Mesendoderm (in vitro differentiated cells): ENCODE results near the gene TEX14.

ENCODE experiments used
- DNase-seq: peaks from one replicate; pipeline ENCODE4 v3.0.0; 2013
- H2AK5ac ChIP-seq: 2 replicates; pipeline ENCODE4 v1.6.1; 2013; ENCODE audit warnings: low read length, inconsistent platforms
- H2BK120ac ChIP-seq: 2 replicates; pipeline ENCODE4 v1.6.1; 2013; ENCODE audit warnings: low read depth, mild to moderate bottlenecking, low read length, moderate library complexity, mixed read lengths
- H2BK15ac ChIP-seq: replicated peaks from 2 replicates; pipeline ENCODE4 v1.6.1; 2013; ENCODE audit warnings: low read depth, mild to moderate bottlenecking, moderate library complexity
- H2BK5ac ChIP-seq: 2 replicates; pipeline ENCODE4 v1.6.1; 2013; ENCODE audit warnings: low read length, inconsistent platforms
- H3K18ac ChIP-seq: 2 replicates; pipeline ENCODE4 v1.6.1; 2013; ENCODE audit warnings: mild to moderate bottlenecking, low read length, mixed read lengths
- H3K23ac ChIP-seq: one replicate; pipeline ENCODE4 v1.6.1; 2013; ENCODE audit warnings: low read length
- H3K27ac ChIP-seq: 2 replicates; pipeline ENCODE4 v1.5.1; 2013; ENCODE audit warnings: low read depth, mild to moderate bottlenecking, inconsistent platforms, low read length, moderate library complexity
- H3K27me3 ChIP-seq: 2 replicates; pipeline ENCODE4 v1.6.1; 2013; ENCODE audit warnings: low read length, control low read depth, mild to moderate bottlenecking, inconsistent platforms; ENCODE audit not compliant: insufficient read depth, poor library complexity
- H3K36me3 ChIP-seq: 2 replicates; pipeline ENCODE4 v1.6.1; 2013; ENCODE audit warnings: low read length, inconsistent platforms; ENCODE audit not compliant: control insufficient read depth, insufficient read depth
- H3K4ac ChIP-seq: one replicate; pipeline ENCODE4 v1.6.1; 2013; ENCODE audit warnings: low read depth, mild to moderate bottlenecking, low read length, moderate library complexity
- H3K4me1 ChIP-seq: 2 replicates; pipeline ENCODE4 v1.6.1; 2013; ENCODE audit warnings: low read depth, low read length, inconsistent platforms; ENCODE audit not compliant: control insufficient read depth
- H3K4me2 ChIP-seq: 2 replicates; pipeline ENCODE4 v1.6.1; 2013; ENCODE audit warnings: low read length
- H3K4me3 ChIP-seq: 2 replicates; pipeline ENCODE4 v1.5.1; 2013; ENCODE audit warnings: mild to moderate bottlenecking, low read length
- H3K56ac ChIP-seq: one replicate; pipeline ENCODE4 v1.6.1; 2013; ENCODE audit warnings: low read length
- H3K79me1 ChIP-seq: 2 replicates; pipeline ENCODE4 v1.6.1; 2013; ENCODE audit warnings: low read length, inconsistent platforms
- H3K79me2 ChIP-seq: 2 replicates; pipeline ENCODE4 v1.6.1; 2013; ENCODE audit warnings: mild to moderate bottlenecking, low read length; ENCODE audit not compliant: control insufficient read depth, insufficient read depth
- H3K9ac ChIP-seq: 2 replicates; pipeline ENCODE4 v1.6.1; 2013; ENCODE audit warnings: low read length, inconsistent platforms
- H4K5ac ChIP-seq: one replicate; pipeline ENCODE4 v1.6.1; 2013; ENCODE audit warnings: low read length
- H4K8ac ChIP-seq: one replicate; pipeline ENCODE4 v1.6.1; 2013; ENCODE audit warnings: low read depth, mild to moderate bottlenecking, control low read depth, low read length, moderate library complexity
- WGBS: extraction: QIAGEN DNeasy Blood & Tissue Kit; methylation state at CpG from one replicate; pipeline ENCODE4 v1.1.7; 2013; ENCODE audit warnings: low lambda C conversion rate, missing lambda C conversion rate; ENCODE audit not compliant: insufficient coverage; ENCODE audit errors: extremely low coverage; 5-methylcytosine and 5-hydroxymethylcytosine counted together

Gene TEX14

DNA sequence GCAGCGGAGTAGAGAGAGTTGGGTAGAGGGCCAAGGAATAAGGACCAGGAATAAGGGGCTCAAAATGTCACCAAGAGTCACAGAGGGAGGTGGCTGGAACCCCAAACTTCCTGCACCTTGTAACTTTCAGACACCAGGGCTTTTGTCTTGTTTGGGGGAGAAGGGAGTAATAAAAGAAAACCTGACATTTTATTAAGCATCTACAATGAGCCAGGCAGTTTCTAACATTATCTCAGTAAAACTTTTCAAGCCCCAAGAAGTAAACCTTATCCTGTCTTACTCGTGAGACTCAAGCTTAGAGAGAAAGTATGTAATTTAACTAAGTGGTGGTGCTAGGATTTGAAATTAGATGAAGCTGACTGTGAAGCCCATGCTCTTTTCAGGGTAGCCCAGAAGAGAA lies 176.6 kb downstream of the TEX14 start:
- peak overlapping the region; percentile 84 for H3K56ac ChIP-seq
- no peak overlapping the region for H3K4ac ChIP-seq
- H3K4me2 ChIP-seq = peak overlapping the region; percentile 53
- H3K36me3 ChIP-seq = peaks cover 3% of the 10 kb centered on the region
- H3K4me1 ChIP-seq = peaks cover 4% of the 10 kb centered on the region
- H3K4me3 ChIP-seq = no peak overlapping the region
- H3K18ac ChIP-seq = no peak overlapping the region
- H2BK15ac ChIP-seq = no peak overlapping the region
- H3K79me2 ChIP-seq = peaks cover 2% of the 10 kb centered on the region
- H4K8ac ChIP-seq = no peak overlapping the region
- no peak overlapping the region for H3K23ac ChIP-seq
- DNase-seq = no peak
- H2AK5ac ChIP-seq = no peak overlapping the region
- H3K9ac ChIP-seq = peak overlapping the region; percentile 66
- H3K27ac ChIP-seq = no peak overlapping the region
- no peak overlapping the region for H4K5ac ChIP-seq
- H2BK120ac ChIP-seq = no peak overlapping the region
- H3K79me1 ChIP-seq = peaks cover 13% of the 10 kb centered on the region
- WGBS = no CpG with 5 or more reads among the region's 2 CpGs
- no peak overlapping the region for H2BK5ac ChIP-seq
- no peaks in the 10 kb centered on the region for H3K27me3 ChIP-seq

DNA sequence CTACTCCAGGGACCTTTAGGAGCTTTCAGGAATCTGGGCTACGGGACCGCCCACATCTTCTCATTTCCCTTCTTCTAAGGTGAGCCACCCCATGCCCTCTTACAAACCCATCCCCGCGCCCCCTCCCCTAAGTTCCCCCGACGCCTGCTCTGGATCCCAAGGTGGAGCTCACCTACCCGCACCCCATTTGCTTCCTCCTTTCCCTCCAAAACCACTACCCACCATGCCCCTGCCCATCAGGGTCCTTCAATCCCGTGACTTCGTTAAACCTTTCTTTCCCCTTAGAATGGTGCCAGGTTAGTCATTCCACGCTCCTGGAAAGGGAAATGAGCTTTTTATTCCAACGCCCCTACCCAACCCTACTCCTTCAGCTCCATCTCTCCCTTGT lies 177.1 kb downstream of the TEX14 start:
- Histone ChIP-seq H3K79me2 (peaks cover 2% of the 10 kb centered on the region), H4K5ac (no peak overlapping the region), H3K4me3 (no peak overlapping the region), H2BK5ac (no peak overlapping the region), H3K36me3 (peaks cover 6% of the 10 kb centered on the region), H3K18ac (no peak overlapping the region), H4K8ac (no peak overlapping the region), H3K79me1 (peaks cover 13% of the 10 kb centered on the region), H3K4me2 (peak overlapping the region; percentile 53), H3K56ac (peak overlapping the region; percentile 84), H2BK120ac (no peak overlapping the region), H3K4me1 (peaks cover 4% of the 10 kb centered on the region), H3K4ac (peak overlapping the region; percentile 26), H2BK15ac (no peak overlapping the region), H3K23ac (no peak overlapping the region), H3K27me3 (no peaks in the 10 kb centered on the region), H3K9ac (peak overlapping the region; percentile 66), H3K27ac (no peak overlapping the region), H2AK5ac (peak overlapping the region; percentile 22)
- no peak for DNase-seq
- no CpG with 5 or more reads among the region's 11 CpGs for WGBS

DNA sequence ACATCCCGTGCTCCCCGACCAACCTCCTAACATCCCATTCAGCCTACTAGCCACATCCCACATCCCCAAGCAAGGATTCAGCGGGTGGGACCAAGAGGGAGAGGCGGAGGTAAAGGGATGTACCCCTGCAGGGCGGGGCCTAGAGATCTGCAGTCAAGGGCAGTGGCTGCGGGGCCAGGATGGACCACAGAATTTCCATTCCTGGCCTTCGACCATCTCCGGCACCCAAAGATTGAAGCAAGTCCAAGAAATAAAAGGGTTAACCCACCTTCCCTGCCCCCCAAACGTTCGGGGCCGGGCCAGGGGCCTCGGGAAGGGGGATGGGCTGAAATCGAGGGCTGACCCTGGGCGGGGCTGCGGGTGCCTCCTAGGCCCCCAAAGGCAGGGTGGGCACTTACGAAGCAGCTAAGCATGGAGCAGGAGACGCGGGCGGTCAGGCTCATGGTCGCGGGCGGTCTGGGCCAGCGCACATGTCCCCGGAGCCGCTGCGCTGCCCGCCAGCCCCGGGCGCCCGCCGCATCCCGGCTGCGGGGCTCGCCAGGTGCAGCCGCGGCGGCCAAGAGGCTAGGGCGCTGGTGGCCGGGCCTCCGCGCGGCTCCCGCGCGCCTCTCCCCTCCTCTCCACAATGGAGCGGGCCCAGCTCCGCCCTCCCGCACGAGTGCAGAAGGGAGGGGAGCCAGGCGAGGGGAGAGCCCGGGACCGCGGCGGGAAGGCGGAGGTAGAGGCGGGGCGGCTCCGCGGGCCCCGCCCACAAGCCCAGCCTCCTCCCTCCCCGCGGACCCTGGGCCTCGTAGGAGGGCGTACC lies 177.7 kb downstream of the TEX14 start, which contains the start of gene MTMR4:
TSS of gene MTMR4 (minus strand) at position 674 of the 805 bp plus-strand sequence. CDS start at position 443, 231 bp downstream.
- peak within 1 kb of the TSS; percentile 85 for H3K4me2 ChIP-seq
- peak within 1 kb of the TSS; percentile 93 for H3K56ac ChIP-seq
- peaks cover 2% of the 10 kb centered on the region for H3K79me2 ChIP-seq
- H3K36me3 ChIP-seq = peaks cover 6% of the 10 kb centered on the region
- no peak within 1 kb of the TSS for H2BK5ac ChIP-seq
- peak; percentile 92 for DNase-seq
- H2AK5ac ChIP-seq = peak within 1 kb of the TSS; percentile 22
- H4K5ac ChIP-seq = no peak within 1 kb of the TSS
- no peak within 1 kb of the TSS for H2BK15ac ChIP-seq
- peaks cover 13% of the 10 kb centered on the region for H3K79me1 ChIP-seq
- WGBS = no CpG with 5 or more reads among the region's 64 CpGs
- H3K23ac ChIP-seq = no peak within 1 kb of the TSS
- peak within 1 kb of the TSS; percentile 63 for H3K27ac ChIP-seq
- H3K4me3 ChIP-seq = peak within 1 kb of the TSS; percentile 82
- peaks cover 4% of the 10 kb centered on the region for H3K4me1 ChIP-seq
- H3K4ac ChIP-seq = peak within 1 kb of the TSS; percentile 58
- no peaks in the 10 kb centered on the region for H3K27me3 ChIP-seq
- peak within 1 kb of the TSS; percentile 85 for H3K9ac ChIP-seq
- H3K18ac ChIP-seq = peak within 1 kb of the TSS; percentile 81
- H4K8ac ChIP-seq = peak within 1 kb of the TSS; percentile 95
- no peak within 1 kb of the TSS for H2BK120ac ChIP-seq

DNA sequence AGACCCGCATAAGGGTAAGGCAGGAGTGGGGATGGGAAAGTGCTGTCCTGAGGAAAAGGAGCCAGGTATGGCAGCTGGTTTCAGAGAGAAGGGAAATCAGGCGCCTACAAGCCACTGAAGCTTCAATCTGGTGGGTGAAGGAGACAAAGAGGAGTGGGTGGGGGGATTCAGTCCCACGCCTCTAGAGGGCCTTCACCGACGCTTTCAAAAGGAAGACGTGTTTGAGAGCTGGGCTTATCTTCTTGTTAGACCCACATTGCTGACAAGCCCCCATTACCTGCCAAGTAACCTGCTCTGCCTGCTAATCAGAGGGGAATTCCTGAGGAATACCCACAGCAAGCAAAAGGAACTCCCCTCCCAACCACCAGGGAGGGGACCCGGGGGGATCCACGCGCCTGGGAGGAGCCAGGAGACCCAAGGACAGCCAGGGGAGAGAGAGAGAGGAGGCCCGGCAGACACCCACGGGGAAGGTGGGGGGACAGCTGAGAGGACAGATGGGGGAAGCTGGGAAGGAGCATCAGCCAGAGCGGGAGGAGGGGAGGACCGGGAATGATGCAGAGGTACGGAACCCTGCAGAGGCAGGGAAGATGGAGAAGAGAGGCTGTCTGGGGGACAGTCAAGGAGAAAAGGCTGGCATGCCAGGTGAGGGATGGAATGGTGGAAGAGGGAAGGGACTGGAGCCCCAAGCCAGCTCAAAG lies 178.4 kb downstream of the TEX14 start:
- Histone ChIP-seq H3K27ac (no peak overlapping the region), H3K79me2 (peaks cover 2% of the 10 kb centered on the region), H2BK5ac (no peak overlapping the region), H4K5ac (no peak overlapping the region), H3K9ac (peak overlapping the region; percentile 85), H3K4me1 (peaks cover 4% of the 10 kb centered on the region), H3K27me3 (no peaks in the 10 kb centered on the region), H2BK120ac (no peak overlapping the region), H2BK15ac (no peak overlapping the region), H3K56ac (peak overlapping the region; percentile 93), H3K18ac (no peak overlapping the region), H2AK5ac (no peak overlapping the region), H4K8ac (no peak overlapping the region), H3K36me3 (peaks cover 6% of the 10 kb centered on the region), H3K4ac (no peak overlapping the region), H3K79me1 (peaks cover 13% of the 10 kb centered on the region), H3K4me3 (peak overlapping the region; percentile 82), H3K23ac (no peak overlapping the region), H3K4me2 (peak overlapping the region; percentile 85)
- no peak for DNase-seq
- WGBS = no CpG with 5 or more reads among the region's 14 CpGs

DNA sequence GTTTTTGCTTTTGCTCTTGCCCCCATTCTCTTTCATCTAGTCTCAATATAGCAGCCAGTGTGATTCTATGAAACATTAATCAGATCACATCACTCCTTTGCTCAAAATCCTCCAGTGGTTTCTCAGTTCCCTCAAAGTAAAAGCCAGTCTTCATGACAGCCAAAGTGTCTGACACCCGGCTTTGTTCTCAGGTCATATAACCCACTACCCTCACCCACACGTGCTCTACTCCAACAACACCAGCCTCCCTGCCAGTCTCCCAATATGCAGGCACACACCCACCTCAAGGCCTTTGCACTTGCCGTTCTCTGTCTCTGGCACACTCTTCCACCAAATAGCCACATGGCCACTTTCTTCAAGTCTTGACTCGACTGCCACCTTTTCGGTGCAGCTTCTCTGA lies 181.8 kb downstream of the TEX14 start:
- Histone ChIP-seq H2AK5ac (no peak overlapping the region), H3K27me3 (no peaks in the 10 kb centered on the region), H3K18ac (no peak overlapping the region), H2BK5ac (no peak overlapping the region), H3K23ac (no peak overlapping the region), H2BK15ac (no peak overlapping the region), H3K4ac (no peak overlapping the region), H4K5ac (no peak overlapping the region), H3K79me2 (peaks cover 2% of the 10 kb centered on the region), H3K4me2 (no peak overlapping the region), H3K9ac (no peak overlapping the region), H3K4me1 (peaks cover 3% of the 10 kb centered on the region), H3K56ac (no peak overlapping the region), H3K27ac (no peak overlapping the region), H4K8ac (no peak overlapping the region), H3K79me1 (peaks cover 13% of the 10 kb centered on the region), H3K36me3 (peaks cover 6% of the 10 kb centered on the region), H3K4me3 (no peak overlapping the region), H2BK120ac (no peak overlapping the region)
- no CpG with 5 or more reads among the region's 5 CpGs for WGBS
- DNase-seq = no peak
